HepG2 (cell line): ENCODE measurements around the gene ENSA. TPM values are rescaled to one million over a fixed set of nuclear protein-coding genes. Genes with fewer than 3 reads are reported as not detected.

Experiments
- ATF7 ChIP-seq, 2 experiments: fragments of 450-650 bp in 1 of 2; sonication (generic) in 1 of 2; formaldehyde crosslinking in 1 of 2; IDR thresholded peaks; 2 replicates each; pipeline versions ENCODE4 v1.4.0 to v1.6.1; 2016 to 2020; ENCODE audit warnings: antibody characterized with exemption in 1 of 2, mild to moderate bottlenecking in 1 of 2, missing genetic modification reagents in 1 of 2
- CENPT ChIP-seq: sonication (generic); formaldehyde crosslinking; IDR thresholded peaks from 2 replicates; pipeline ENCODE4 v1.8.0; 2022; ENCODE audit warnings: low read depth, mild to moderate bottlenecking, moderate library complexity, missing genetic modification reagents
- CHD2 ChIP-seq: IDR thresholded peaks from 2 replicates; pipeline ENCODE4 v1.6.1; 2011; ENCODE audit warnings: low read depth, low read length, improper control_type of control experiment
- ELF3 ChIP-seq: IDR thresholded peaks from 2 replicates; pipeline ENCODE4 v1.6.1; 2016; ENCODE audit warnings: missing genetic modification reagents, missing compliant biosample characterization
- MAFF ChIP-seq: IDR thresholded peaks from 2 replicates; pipeline ENCODE4 v1.6.1; 2011; ENCODE audit warnings: low read depth, low read length, improper control_type of control experiment
- MTERF4 ChIP-seq: sonication (generic); formaldehyde crosslinking; IDR thresholded peaks from 2 replicates; pipeline ENCODE4 v1.8.0; 2023; ENCODE audit warnings: mild to moderate bottlenecking, missing genetic modification reagents
- NRL ChIP-seq: sonication (generic); formaldehyde crosslinking; IDR thresholded peaks from 2 replicates; pipeline ENCODE4 v1.5.0; 2020; ENCODE audit warnings: missing genetic modification reagents, mild to moderate bottlenecking, moderate library complexity, borderline replicate concordance
- RFXAP ChIP-seq: sonication (generic); formaldehyde crosslinking; IDR thresholded peaks from 2 replicates; pipeline ENCODE4 v1.4.0; 2020; ENCODE audit warnings: missing genetic modification reagents, borderline replicate concordance
- TAF1 ChIP-seq: sonication (generic); formaldehyde crosslinking; IDR thresholded peaks from 2 replicates; pipeline ENCODE4 v1.4.0; 2020; ENCODE audit warnings: missing genetic modification reagents
- TBX2 ChIP-seq: sonication (generic); formaldehyde crosslinking; IDR thresholded peaks from 2 replicates; pipeline ENCODE4 v1.5.0; 2020; ENCODE audit warnings: missing genetic modification reagents, mild to moderate bottlenecking, borderline replicate concordance
- ZNF101 ChIP-seq: sonication (generic); formaldehyde crosslinking; IDR thresholded peaks from 2 replicates; pipeline ENCODE4 v1.4.0; 2020; ENCODE audit warnings: mild to moderate bottlenecking, low read depth, missing genetic modification reagents, borderline replicate concordance
- ZNF20 ChIP-seq: sonication (generic); formaldehyde crosslinking; IDR thresholded peaks from 2 replicates; pipeline ENCODE4 v1.4.0; 2020; ENCODE audit warnings: mild to moderate bottlenecking, moderate library complexity, missing genetic modification reagents
- ZNF296 ChIP-seq: sonication (generic); formaldehyde crosslinking; conservative IDR thresholded peaks from 2 replicates; pipeline ENCODE4 v1.5.0; 2020; ENCODE audit warnings: mild to moderate bottlenecking, missing genetic modification reagents
- ZNF30 ChIP-seq: sonication (generic); formaldehyde crosslinking; IDR thresholded peaks from 2 replicates; pipeline ENCODE4 v1.5.0; 2020; ENCODE audit warnings: mild to moderate bottlenecking, missing genetic modification reagents
- ZNF605 ChIP-seq: sonication (generic); formaldehyde crosslinking; IDR thresholded peaks from 2 replicates; pipeline ENCODE4 v1.8.0; 2022; ENCODE audit warnings: mild to moderate bottlenecking, missing genetic modification reagents
- ZNF781 ChIP-seq: sonication (generic); formaldehyde crosslinking; IDR thresholded peaks from 2 replicates; pipeline ENCODE4 v1.5.1; 2020; ENCODE audit warnings: borderline replicate concordance, mild to moderate bottlenecking, missing genetic modification reagents; ENCODE audit errors: not compliant biosample characterization
- ZSCAN25 ChIP-seq: sonication (generic); formaldehyde crosslinking; IDR thresholded peaks from 2 replicates; pipeline ENCODE4 v1.8.0; 2022; ENCODE audit warnings: mild to moderate bottlenecking, missing genetic modification reagents
- ZSCAN31 ChIP-seq: sonication (generic); formaldehyde crosslinking; IDR thresholded peaks from 2 replicates; pipeline ENCODE4 v1.5.0; 2020; ENCODE audit warnings: low read depth, mild to moderate bottlenecking, missing genetic modification reagents
- polyA plus RNA-seq, 8 experiments: library from polyadenylated mRNA; depleted of rRNA in 3 of 8; stranded (reverse) in 7 of 8; unstranded in 1 of 8; fragments of >200 nt; fragmentation: Illumina TruSeq in 4 of 8; extraction: Trizol in 4 of 8; gene quantifications; 2 replicates each; pipeline versions ENCODE4 v1.2.1 to v1.2.3, GENCODE V29; 2011 to 2016; ENCODE audit warnings: low read depth in 4 of 8, missing spikeins in 1 of 8, mixed read lengths in 1 of 8; ENCODE audit not compliant: insufficient read depth in 1 of 8
- total RNA-seq, 5 experiments: library from RNA; depleted of rRNA; stranded (reverse); fragments of >200 nt; fragmentation: Illumina TruSeq; extraction: Trizol; gene quantifications; 2 replicates each; pipeline ENCODE4 v1.2.3, GENCODE V29; 2016; ENCODE audit warnings: low read depth in 1 of 5
- TF ChIP-seq, protein P1 (sequence below): sonication (generic); formaldehyde crosslinking; IDR thresholded peaks from 2 replicates; pipeline ENCODE4 v1.4.0; 2020; ENCODE audit warnings: missing genetic modification reagents
- TF ChIP-seq, protein P2 (sequence below): IDR thresholded peaks from 2 replicates; pipeline ENCODE4 v1.6.1; 2016; ENCODE audit warnings: missing compliant biosample characterization, missing genetic modification reagents, borderline replicate concordance
- TF ChIP-seq, protein P3 (sequence below), 2 experiments: sonication (generic) in 1 of 2; formaldehyde crosslinking in 1 of 2; IDR thresholded peaks; 2 replicates each; pipeline versions ENCODE4 v1.5.1 to v1.6.1; 2011 to 2020; ENCODE audit warnings: borderline replicate concordance in 1 of 2, low read depth in 1 of 2, low read length in 1 of 2, mild to moderate bottlenecking in 1 of 2, missing genetic modification reagents in 1 of 2, moderate library complexity in 1 of 2
- TF ChIP-seq, protein P4 (sequence below): sonication (generic); formaldehyde crosslinking; IDR thresholded peaks from 2 replicates; pipeline ENCODE4 v1.4.0; 2020; ENCODE audit warnings: missing genetic modification reagents

Gene ENSA
- total and polyA plus RNA-seq, 2 of the 13 experiments (the other 11 are each of a cell fraction or from before 2014, with no cell fraction given): 54.5 to 111 TPM

GRCh38 chr1:150578272-150579109 lies 50.9 kb downstream of the ENSA start (continued):
- TF ChIP-seq, protein P1, sequence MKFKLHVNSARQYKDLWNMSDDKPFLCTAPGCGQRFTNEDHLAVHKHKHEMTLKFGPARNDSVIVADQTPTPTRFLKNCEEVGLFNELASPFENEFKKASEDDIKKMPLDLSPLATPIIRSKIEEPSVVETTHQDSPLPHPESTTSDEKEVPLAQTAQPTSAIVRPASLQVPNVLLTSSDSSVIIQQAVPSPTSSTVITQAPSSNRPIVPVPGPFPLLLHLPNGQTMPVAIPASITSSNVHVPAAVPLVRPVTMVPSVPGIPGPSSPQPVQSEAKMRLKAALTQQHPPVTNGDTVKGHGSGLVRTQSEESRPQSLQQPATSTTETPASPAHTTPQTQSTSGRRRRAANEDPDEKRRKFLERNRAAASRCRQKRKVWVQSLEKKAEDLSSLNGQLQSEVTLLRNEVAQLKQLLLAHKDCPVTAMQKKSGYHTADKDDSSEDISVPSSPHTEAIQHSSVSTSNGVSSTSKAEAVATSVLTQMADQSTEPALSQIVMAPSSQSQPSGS: 0 out of 2 replicates have a peak, but pooled peaks have one; percentile 16
- TF ChIP-seq, protein P2, sequence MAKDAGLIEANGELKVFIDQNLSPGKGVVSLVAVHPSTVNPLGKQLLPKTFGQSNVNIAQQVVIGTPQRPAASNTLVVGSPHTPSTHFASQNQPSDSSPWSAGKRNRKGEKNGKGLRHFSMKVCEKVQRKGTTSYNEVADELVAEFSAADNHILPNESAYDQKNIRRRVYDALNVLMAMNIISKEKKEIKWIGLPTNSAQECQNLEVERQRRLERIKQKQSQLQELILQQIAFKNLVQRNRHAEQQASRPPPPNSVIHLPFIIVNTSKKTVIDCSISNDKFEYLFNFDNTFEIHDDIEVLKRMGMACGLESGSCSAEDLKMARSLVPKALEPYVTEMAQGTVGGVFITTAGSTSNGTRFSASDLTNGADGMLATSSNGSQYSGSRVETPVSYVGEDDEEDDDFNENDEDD (CRISPR knock-in tag): 0 out of 2 replicates have a peak, but pooled peaks have one; percentile 3
- TF ChIP-seq ZNF30 (CRISPR knock-in tag): no peak
- TF ChIP-seq CENPT (CRISPR knock-in tag): no peak
- no peak for TF ChIP-seq ZSCAN25 (CRISPR knock-in tag)
- TF ChIP-seq, protein P3, sequence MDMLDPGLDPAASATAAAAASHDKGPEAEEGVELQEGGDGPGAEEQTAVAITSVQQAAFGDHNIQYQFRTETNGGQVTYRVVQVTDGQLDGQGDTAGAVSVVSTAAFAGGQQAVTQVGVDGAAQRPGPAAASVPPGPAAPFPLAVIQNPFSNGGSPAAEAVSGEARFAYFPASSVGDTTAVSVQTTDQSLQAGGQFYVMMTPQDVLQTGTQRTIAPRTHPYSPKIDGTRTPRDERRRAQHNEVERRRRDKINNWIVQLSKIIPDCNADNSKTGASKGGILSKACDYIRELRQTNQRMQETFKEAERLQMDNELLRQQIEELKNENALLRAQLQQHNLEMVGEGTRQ (IDR thresholded peaks at IDR 0.05; ENCODE audit: low read depth, low read length): no peak
- TF ChIP-seq, protein P3 (CRISPR knock-in tag; IDR thresholded peaks at IDR 0.05; ENCODE audit: borderline replicate concordance): no peak
- TF ChIP-seq, protein P4, sequence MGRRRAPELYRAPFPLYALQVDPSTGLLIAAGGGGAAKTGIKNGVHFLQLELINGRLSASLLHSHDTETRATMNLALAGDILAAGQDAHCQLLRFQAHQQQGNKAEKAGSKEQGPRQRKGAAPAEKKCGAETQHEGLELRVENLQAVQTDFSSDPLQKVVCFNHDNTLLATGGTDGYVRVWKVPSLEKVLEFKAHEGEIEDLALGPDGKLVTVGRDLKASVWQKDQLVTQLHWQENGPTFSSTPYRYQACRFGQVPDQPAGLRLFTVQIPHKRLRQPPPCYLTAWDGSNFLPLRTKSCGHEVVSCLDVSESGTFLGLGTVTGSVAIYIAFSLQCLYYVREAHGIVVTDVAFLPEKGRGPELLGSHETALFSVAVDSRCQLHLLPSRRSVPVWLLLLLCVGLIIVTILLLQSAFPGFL (CRISPR knock-in tag): no peak
- no peak for TF ChIP-seq ZNF296 (CRISPR knock-in tag)
- TF ChIP-seq TAF1: peak; percentile 9; the same call in 1 of the 2 replicates
- no peak for TF ChIP-seq MAFF
- no peak for TF ChIP-seq RFXAP (CRISPR knock-in tag)
- no peak for TF ChIP-seq MTERF4 (CRISPR knock-in tag)
- no peak for TF ChIP-seq ZNF781 (CRISPR knock-in tag)
- TF ChIP-seq ZNF605 (CRISPR knock-in tag): no peak
- TF ChIP-seq ZNF20 (CRISPR knock-in tag): no peak
- no peak for TF ChIP-seq NRL
- TF ChIP-seq ZSCAN31 (CRISPR knock-in tag): no peak
- no peak for TF ChIP-seq ZNF101 (CRISPR knock-in tag)
- no peak for TF ChIP-seq ATF7 (IDR thresholded peaks at IDR 0.05)
- TF ChIP-seq ATF7 (CRISPR knock-in tag; IDR thresholded peaks at IDR 0.05): no peak
- TF ChIP-seq ELF3 (CRISPR knock-in tag): 0 out of 2 replicates have a peak, but pooled peaks have one; percentile 8
- TF ChIP-seq CHD2: no peak
- TF ChIP-seq TBX2 (CRISPR knock-in tag): no peak
